HG02623 (cell line): ENCODE measurements around the gene CADPS.

Experiments
- ATAC-seq: cut with Tn5 transposase; IDR thresholded peaks from one replicate; pipeline ENCODE4 v1.9.1; 2021; ENCODE audit warnings: moderate library complexity; ENCODE audit not compliant: unreplicated experiment

The CADPS gene

GRCh38 chr3:62873761-62874710 lies 1.2 kb downstream of the CADPS start:
- ATAC-seq = no peak

- ATAC-seq = no peak
These were observed 1.8 kb downstream of the CADPS start for GRCh38 chr3:62873451-62873760.

GRCh38 chr3:62872318-62872717 lies 2.9 kb downstream of the CADPS start:
- ATAC-seq = no peak

GRCh38 chr3:62870321-62870720 lies 4.9 kb downstream of the CADPS start:
- ATAC-seq = no peak

GRCh38 chr3:62863648-62864047 lies 11.6 kb downstream of the CADPS start:
- no peak for ATAC-seq

GRCh38 chr3:62859203-62859791 lies 15.9 kb downstream of the CADPS start:
- no peak for ATAC-seq

GRCh38 chr3:62845996-62846395 lies 29.2 kb downstream of the CADPS start:
- ATAC-seq = no peak

- ATAC-seq = no peak
These were observed 31.7 kb downstream of the CADPS start for GRCh38 chr3:62843508-62843907.

- no peak for ATAC-seq
These were observed 35.5 kb downstream of the CADPS start for GRCh38 chr3:62839748-62840147.

- no peak for ATAC-seq
These were observed 38.0 kb downstream of the CADPS start for GRCh38 chr3:62837145-62837787.

GRCh38 chr3:62835554-62836236 lies 39.5 kb downstream of the CADPS start:
- ATAC-seq = peak; percentile 68

GRCh38 chr3:62833538-62833937 lies 41.7 kb downstream of the CADPS start:
- no peak for ATAC-seq

GRCh38 chr3:62832553-62832952 lies 42.7 kb downstream of the CADPS start:
- ATAC-seq = no peak

- ATAC-seq = no peak
These were observed 44.4 kb downstream of the CADPS start for GRCh38 chr3:62830727-62831322.

GRCh38 chr3:62827550-62827949 lies 47.7 kb downstream of the CADPS start:
- no peak for ATAC-seq

GRCh38 chr3:62824965-62825592 lies 50.1 kb downstream of the CADPS start:
- no peak for ATAC-seq

- no peak for ATAC-seq
These were observed 51.7 kb downstream of the CADPS start for GRCh38 chr3:62823461-62824050.

- no peak for ATAC-seq
These were observed 52.3 kb downstream of the CADPS start for GRCh38 chr3:62822905-62823304.

GRCh38 chr3:62818347-62818746 lies 56.9 kb downstream of the CADPS start:
- ATAC-seq = peak; percentile 89

- ATAC-seq = no peak
These were observed 57.5 kb downstream of the CADPS start for GRCh38 chr3:62817678-62818077.
